HG03159 (cell line): Measurements from ENCODE around the gene FAM241A.
"Not testable (repeated sequence)": the region's sequence is repeated elsewhere in the genome, so short reads cannot be mapped to it uniquely, and the experiment has no call there.

Source experiments
- ATAC-seq: cut with Tn5 transposase; IDR thresholded peaks from one replicate; pipeline ENCODE4 v1.9.1; 2021; ENCODE audit warnings: mild to moderate bottlenecking, moderate library complexity; ENCODE audit not compliant: unreplicated experiment

The FAM241A gene

GRCh38 chr4:112136551-112136950 lies 8.7 kb upstream of the FAM241A start:
- ATAC-seq: no peak

GRCh38 chr4:112138538-112138937 lies 6.7 kb upstream of the FAM241A start:
- no peak for ATAC-seq

GRCh38 chr4:112140536-112140935 lies 4.7 kb upstream of the FAM241A start:
- no peak for ATAC-seq

GRCh38 chr4:112141366-112142138 lies 3.7 kb upstream of the FAM241A start:
- no peak for ATAC-seq

- no peak for ATAC-seq
These were observed 3.1 kb upstream of the FAM241A start for GRCh38 chr4:112142182-112142581.

GRCh38 chr4:112143781-112144180 lies 1.5 kb upstream of the FAM241A start:
- no peak for ATAC-seq

- ATAC-seq: no peak
These were observed 518 bp upstream of the FAM241A start for GRCh38 chr4:112144546-112145325.

- ATAC-seq: peak; percentile 52
These were observed 692 bp downstream of the FAM241A start for GRCh38 chr4:112145790-112146501.

GRCh38 chr4:112146502-112146813 lies 1.2 kb downstream of the FAM241A start:
- ATAC-seq: no peak

GRCh38 chr4:112147697-112148096 lies 2.4 kb downstream of the FAM241A start:
- no peak for ATAC-seq

GRCh38 chr4:112150920-112151319 lies 5.7 kb downstream of the FAM241A start:
- ATAC-seq: no peak

GRCh38 chr4:112152521-112152920 lies 7.3 kb downstream of the FAM241A start:
- ATAC-seq: no peak

- no peak for ATAC-seq
These were observed 8.0 kb downstream of the FAM241A start for GRCh38 chr4:112153211-112153791.

- ATAC-seq: no peak
These were observed 10.9 kb downstream of the FAM241A start for GRCh38 chr4:112156112-112156511.

GRCh38 chr4:112156553-112156952 lies 11.3 kb downstream of the FAM241A start:
- no peak for ATAC-seq

GRCh38 chr4:112163706-112164105 lies 18.5 kb downstream of the FAM241A start:
- ATAC-seq: not testable (repeated sequence)

GRCh38 chr4:112167794-112168193 lies 22.5 kb downstream of the FAM241A start:
- ATAC-seq: no peak

GRCh38 chr4:112168719-112169500 lies 23.7 kb downstream of the FAM241A start:
- no peak for ATAC-seq

GRCh38 chr4:112170451-112170993 lies 25.3 kb downstream of the FAM241A start:
- no peak for ATAC-seq

- ATAC-seq: not testable (repeated sequence)
These were observed 26.0 kb downstream of the FAM241A start for GRCh38 chr4:112171051-112171763.
